Keratinocyte (primary cell): ENCODE results near the gene ADAMTS15.

Source experiments
- EZH2 ChIP-seq: IDR thresholded peaks from one replicate; pipeline ENCODE4 v1.6.1; 2012; ENCODE audit warnings: inconsistent platforms, mild to moderate bottlenecking, low read length, moderate library complexity
- TF ChIP-seq, protein P1 (sequence below), 3 experiments: IDR thresholded peaks in 1 of 3; conservative IDR thresholded peaks in 1 of 3; optimal IDR thresholded peaks in 1 of 3; 2 replicates in 2 of 3; 3 replicates in 1 of 3; pipeline versions ENCODE3 to v1.5.1; 2011; ENCODE audit warnings: low read length in 3 of 3, mild to moderate bottlenecking in 3 of 3, moderate library complexity in 2 of 3, control low read depth in 1 of 3, inconsistent platforms in 1 of 3; ENCODE audit not compliant: insufficient read depth in 2 of 3; ENCODE audit errors: extremely low read depth in 1 of 3

DNA sequence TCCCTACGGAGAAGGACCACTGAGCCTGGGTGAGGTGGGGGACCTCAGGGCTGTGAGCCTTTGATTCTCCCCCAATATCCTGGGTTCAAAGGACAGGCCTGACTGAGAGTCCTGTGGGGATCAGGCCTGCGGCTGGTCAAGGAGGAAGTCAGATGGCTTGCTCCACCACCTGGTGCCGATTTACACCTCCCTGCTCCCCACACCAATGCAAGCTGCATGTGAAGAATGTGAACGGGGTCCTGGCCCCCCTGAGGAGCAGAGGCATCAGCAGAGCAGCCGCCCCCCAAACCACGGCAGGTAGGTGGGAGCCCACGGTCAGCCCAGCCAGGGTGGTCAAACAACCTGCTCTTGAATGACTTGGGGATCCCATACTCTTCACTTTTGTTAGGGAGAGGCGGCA, 26.7 kb upstream of the ADAMTS15 start:
- TF ChIP-seq, protein P1, sequence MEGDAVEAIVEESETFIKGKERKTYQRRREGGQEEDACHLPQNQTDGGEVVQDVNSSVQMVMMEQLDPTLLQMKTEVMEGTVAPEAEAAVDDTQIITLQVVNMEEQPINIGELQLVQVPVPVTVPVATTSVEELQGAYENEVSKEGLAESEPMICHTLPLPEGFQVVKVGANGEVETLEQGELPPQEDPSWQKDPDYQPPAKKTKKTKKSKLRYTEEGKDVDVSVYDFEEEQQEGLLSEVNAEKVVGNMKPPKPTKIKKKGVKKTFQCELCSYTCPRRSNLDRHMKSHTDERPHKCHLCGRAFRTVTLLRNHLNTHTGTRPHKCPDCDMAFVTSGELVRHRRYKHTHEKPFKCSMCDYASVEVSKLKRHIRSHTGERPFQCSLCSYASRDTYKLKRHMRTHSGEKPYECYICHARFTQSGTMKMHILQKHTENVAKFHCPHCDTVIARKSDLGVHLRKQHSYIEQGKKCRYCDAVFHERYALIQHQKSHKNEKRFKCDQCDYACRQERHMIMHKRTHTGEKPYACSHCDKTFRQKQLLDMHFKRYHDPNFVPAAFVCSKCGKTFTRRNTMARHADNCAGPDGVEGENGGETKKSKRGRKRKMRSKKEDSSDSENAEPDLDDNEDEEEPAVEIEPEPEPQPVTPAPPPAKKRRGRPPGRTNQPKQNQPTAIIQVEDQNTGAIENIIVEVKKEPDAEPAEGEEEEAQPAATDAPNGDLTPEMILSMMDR (optimal IDR thresholded peaks at IDR 0.05 in 1 of 3, IDR thresholded peaks at IDR 0.05 in 1 of 3, conservative IDR thresholded peaks at IDR 0.05 in 1 of 3; ENCODE audit: extremely low read depth in 1 of 3, insufficient read depth in 2 of 3, low read length in 3 of 3) = no peak
- TF ChIP-seq EZH2 = no peak
